Cardiac fibroblast (primary cell): ENCODE data around the gene SPATA13.

Source experiments
- DNase-seq, 2 donors: peaks; one replicate each; pipeline versions ENCODE4 v3.0.0 to v3.0.0-alpha.2; 2010; ENCODE audit warnings: low read depth in 2 of 2
- H3K4me3 ChIP-seq, 2 donors: replicated peaks in 1 of 2; 1 replicate in 1 of 2; 2 replicates in 1 of 2; pipeline ENCODE4 v1.5.1; 2011; ENCODE audit warnings: low read depth in 2 of 2, low read length in 2 of 2, mild to moderate bottlenecking in 2 of 2, moderate library complexity in 1 of 2
- TF ChIP-seq, protein P1 (sequence below): IDR thresholded peaks from one replicate; pipeline ENCODE4 v1.5.1; 2011; ENCODE audit warnings: low read depth, mild to moderate bottlenecking, low read length, inconsistent platforms

Gene SPATA13

DNA sequence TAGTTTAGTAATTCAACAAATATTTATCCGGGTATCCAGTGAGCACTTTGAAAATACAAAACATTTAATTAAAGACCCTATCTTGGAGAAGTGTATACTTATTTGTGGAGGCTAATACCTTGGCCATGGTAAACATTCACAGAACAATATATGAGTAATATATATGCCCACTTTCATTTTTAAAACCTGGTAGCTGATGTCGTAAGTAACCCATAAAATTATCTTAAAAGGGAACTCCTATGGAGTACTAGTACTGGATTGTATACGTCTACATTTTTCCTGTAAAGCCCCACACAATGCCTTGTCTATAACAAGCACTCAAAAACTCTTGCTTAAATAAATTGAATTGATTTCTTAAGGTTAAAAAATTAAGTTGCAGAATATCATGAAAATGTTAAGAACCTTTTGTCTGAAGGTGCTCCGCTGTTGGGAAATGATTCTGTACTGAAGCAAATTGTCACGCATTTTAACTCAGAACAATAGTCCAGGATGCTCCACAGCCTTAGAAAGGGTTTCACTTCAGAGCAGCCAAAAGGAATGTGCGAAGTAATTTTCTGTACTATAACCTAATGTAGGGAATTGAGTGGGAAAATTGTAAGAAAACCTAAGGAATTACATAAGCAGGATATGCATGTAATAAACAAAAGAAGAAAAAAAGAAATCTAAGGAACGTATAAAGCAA lies 90.0 kb downstream of the SPATA13 start:
- DNase-seq: no peak
- H3K4me3 ChIP-seq: no peak overlapping the region

GRCh38 chr13:24251525-24251924 lies 91.0 kb downstream of the SPATA13 start:
- no peak overlapping the region for H3K4me3 ChIP-seq
- TF ChIP-seq, protein P1, sequence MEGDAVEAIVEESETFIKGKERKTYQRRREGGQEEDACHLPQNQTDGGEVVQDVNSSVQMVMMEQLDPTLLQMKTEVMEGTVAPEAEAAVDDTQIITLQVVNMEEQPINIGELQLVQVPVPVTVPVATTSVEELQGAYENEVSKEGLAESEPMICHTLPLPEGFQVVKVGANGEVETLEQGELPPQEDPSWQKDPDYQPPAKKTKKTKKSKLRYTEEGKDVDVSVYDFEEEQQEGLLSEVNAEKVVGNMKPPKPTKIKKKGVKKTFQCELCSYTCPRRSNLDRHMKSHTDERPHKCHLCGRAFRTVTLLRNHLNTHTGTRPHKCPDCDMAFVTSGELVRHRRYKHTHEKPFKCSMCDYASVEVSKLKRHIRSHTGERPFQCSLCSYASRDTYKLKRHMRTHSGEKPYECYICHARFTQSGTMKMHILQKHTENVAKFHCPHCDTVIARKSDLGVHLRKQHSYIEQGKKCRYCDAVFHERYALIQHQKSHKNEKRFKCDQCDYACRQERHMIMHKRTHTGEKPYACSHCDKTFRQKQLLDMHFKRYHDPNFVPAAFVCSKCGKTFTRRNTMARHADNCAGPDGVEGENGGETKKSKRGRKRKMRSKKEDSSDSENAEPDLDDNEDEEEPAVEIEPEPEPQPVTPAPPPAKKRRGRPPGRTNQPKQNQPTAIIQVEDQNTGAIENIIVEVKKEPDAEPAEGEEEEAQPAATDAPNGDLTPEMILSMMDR: no peak
- no peak for DNase-seq

More for the DNA sequence above, 90.0 kb downstream of the SPATA13 start:
- TF ChIP-seq, protein P1: no peak

DNA sequence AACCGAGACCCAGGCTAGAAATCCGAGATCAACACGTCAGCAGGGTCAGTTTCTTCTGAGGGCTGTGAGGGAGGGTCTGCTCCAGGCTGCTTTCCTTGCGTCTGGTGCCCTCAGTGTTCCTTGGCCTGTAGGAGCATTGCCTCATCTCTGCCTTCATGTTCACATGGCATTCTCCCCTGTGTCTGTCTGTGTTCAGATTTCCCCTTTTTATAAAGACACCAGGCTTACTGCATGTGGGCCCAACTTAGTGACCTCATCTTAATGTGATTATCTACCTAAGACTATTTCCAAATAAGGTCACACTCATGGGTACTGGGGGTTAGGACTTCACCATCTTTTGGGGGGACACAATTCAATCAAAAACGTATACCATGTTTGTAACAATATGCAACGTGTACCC lies 91.6 kb downstream of the SPATA13 start:
- TF ChIP-seq, protein P1: no peak
- DNase-seq: no peak
- no peak overlapping the region for H3K4me3 ChIP-seq

GRCh38 chr13:24253520-24254145 lies 93.1 kb downstream of the SPATA13 start:
- no peak for DNase-seq
- TF ChIP-seq, protein P1: no peak
- H3K4me3 ChIP-seq: no peak overlapping the region

DNA sequence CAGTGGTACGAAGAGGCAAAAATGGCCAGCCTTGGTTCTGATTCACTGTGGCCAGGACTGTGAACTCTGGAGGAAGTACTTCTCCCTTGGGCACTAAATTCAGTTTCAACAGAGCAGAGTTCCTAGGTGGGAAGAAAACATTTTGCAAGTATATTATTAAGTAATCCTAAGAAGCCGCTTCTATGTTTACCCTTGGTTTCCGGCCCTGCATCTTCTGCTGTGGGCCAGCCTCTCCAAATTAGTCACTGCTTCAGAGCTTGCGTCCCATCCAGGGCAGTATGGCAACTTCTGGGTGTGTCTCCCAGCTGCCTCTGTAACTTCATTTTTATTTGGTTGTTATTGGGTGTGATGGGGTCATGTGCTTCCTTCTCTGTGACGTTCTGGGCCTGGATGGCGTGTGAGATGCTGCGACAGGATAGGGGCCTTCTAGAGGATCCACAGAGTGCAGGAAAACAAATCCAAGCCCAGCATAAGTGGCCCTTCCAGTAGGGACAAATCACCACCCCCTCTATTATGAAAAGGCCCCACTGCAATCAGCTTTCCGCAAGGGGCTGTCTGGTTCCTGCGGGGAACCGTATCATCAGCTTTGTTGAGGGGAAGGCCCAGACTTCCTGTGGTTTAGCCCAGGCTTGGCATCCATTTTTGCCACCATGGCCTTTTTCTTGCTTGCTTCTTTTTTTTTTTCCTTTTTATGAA lies 93.8 kb downstream of the SPATA13 start:
- H3K4me3 ChIP-seq: no peak overlapping the region
- DNase-seq: peak; percentile 68 to 77
- TF ChIP-seq, protein P1: no peak

- DNase-seq: peak in 1 of 2 donors; percentile 5
- TF ChIP-seq, protein P1: no peak
- H3K4me3 ChIP-seq: no peak overlapping the region
Observed at GRCh38 chr13:24257497-24257896, 97.0 kb downstream of the SPATA13 start.
